ENCODE measurements around the gene EGFR.

The EGFR gene

DNA sequence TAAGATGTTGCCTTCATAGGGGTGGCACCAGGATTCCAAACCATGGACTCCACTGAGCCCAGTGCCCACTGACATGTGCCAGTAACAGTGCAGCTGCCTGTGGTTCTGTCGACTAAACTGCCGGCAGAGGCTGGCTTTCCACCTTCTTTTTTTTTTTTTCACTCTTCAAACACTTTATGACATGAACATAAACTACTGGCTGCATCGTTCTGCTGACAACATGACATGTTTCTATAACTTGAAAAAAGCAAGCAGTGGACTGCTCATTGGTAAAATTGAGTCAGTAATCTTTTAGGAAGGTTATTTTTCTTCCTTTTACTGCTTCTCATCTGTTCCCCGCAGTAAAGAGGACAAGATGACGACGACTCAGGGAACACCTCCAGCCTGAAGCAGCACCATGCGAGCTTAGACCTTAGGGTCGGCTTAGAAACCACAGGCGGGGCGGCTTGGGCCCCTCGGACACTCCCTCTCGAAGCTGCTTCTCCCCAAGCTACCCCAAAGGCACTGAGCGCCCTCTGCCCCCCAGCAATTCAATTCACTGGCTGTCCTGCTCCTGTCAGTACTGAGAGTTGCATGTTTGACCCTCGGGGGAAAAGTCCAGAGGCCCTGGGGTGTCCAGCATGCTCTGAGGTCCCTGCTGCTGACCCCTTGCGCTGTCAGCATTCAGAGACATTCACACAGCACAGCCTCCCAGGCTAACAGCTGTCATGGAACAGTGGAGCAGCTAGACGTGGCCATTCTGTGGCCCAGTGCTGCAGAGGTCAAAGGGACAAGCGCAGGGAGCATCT, 112.5 kb downstream of the EGFR start:
- no peak for DNase-seq
- no peak for ATAC-seq (replicated peaks)
- H3K36me3 Mint-ChIP-seq (ENCODE audit: insufficient read depth): peaks cover 3% of the 10 kb centered on the region
- peaks cover 0 to 10% of the 10 kb centered on the region in 2 donors for H3K4me1 Mint-ChIP-seq (ENCODE audit: low read depth in 2 of 2)
- H3K27ac Mint-ChIP-seq: no peak overlapping the region
- peaks cover 18 to 43% of the 10 kb centered on the region in 2 donors for H3K27me3 Mint-ChIP-seq
- no peaks in the 10 kb centered on the region for H3K9me3 Mint-ChIP-seq
- no peak overlapping the region for H3K4me3 Mint-ChIP-seq

DNA sequence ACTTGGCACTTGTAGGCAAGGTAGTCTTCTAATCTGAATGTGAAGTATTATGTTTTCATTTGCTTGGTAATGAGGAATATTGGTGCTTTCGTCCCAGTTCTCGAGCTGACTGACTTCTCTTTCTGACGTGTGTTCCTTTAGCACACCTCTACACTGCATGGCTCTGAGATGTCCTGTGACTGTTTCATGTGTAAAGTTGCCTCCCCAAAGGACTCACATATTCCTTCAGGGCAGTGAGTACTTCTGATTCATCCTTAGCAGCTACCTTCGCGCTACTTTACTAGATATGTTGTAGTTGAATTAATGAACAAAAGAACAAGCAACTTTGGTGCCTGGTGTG, 113.7 kb downstream of the EGFR start:
- peaks cover 22 to 43% of the 10 kb centered on the region in 2 donors for H3K27me3 Mint-ChIP-seq
- H3K9me3 Mint-ChIP-seq: peaks cover 0 to 2% of the 10 kb centered on the region in 2 donors
- no peak for ATAC-seq (replicated peaks)
- DNase-seq: no peak
- peaks cover 0 to 10% of the 10 kb centered on the region in 2 donors for H3K4me1 Mint-ChIP-seq (ENCODE audit: low read depth in 2 of 2)
- H3K27ac Mint-ChIP-seq: no peak overlapping the region
- H3K4me3 Mint-ChIP-seq: no peak overlapping the region
- peaks cover 3% of the 10 kb centered on the region for H3K36me3 Mint-ChIP-seq (ENCODE audit: insufficient read depth)

DNA sequence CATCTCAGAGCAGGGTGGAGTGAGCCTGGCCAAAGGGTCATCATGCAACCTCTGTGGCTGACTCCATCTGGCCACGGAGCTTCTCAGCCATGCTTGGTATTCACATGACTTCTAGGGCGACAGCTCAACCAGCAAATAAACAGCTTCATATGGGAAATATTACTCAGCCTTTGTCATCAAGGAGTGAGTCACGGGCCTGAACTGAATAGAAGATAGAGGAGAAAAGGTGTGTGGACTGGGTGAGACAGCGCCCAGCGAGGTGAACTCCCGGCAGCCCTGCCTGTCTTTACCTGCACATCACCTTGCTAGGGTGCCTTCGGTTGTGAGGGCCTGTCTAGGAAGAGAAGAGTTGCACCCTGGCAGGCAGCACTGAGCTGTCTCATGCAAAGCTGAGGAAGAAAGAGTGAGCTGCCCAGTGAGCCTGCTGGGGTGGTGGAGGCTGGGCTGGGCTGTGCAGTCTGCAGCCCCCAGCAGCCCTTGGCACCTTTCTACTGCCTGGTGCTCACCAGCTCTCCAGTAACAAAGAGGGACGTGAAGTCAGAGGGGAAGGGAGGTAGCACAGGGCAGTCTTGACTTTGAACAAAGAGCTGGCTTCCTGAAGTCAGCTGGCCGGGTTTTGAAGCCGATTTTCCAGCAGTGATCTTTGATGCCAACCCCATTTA, 114.2 kb downstream of the EGFR start:
- Mint-ChIP-seq H3K27ac (peak overlapping the region in 1 of 2 donors; percentile 61), H3K9me3 (peaks cover 0 to 2% of the 10 kb centered on the region in 2 donors), H3K4me3 (no peak overlapping the region), H3K27me3 (peaks cover 22 to 43% of the 10 kb centered on the region in 2 donors), H3K4me1 (ENCODE audit: low read depth in 2 of 2) (peaks cover 0 to 10% of the 10 kb centered on the region in 2 donors), H3K36me3 (ENCODE audit: insufficient read depth) (peaks cover 3% of the 10 kb centered on the region)
- ATAC-seq (replicated peaks) (no peak), DNase-seq (no peak)

DNA sequence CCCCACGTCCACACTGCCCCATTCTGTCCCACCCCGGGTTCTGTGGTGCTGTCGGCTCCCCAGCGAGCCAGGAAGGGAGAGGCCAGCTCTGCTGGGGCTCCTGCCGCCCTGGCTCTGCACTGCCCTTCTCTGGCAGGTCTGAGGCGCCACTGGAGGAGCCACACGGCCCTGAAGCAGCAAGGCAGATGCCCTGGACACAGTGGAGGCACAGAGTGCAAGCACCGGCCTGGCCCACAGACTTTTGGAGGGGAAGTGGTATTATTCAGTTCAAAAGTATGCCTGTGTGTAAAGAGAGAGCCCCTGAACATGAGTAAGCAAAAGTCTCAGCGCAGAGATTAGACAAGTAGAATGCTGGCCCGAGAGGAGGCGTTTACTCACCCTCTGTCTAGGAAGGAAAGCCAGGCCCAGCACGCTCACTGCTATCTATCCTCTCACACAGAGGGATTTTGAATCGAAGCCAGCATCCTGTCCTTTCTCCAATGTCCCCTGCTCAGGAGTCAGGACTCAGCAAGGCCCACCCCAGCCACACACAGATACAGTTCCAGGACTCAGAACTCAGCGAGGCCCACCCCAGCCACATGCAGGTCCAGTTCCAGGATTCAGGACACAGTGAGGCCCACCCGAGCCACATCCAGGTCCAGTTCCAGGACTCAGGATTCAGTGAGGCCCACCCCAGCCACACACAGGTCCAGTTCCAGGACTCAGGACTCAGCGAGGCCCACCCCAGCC, 115.0 kb downstream of the EGFR start:
- H3K36me3 Mint-ChIP-seq (ENCODE audit: insufficient read depth): peaks cover 3% of the 10 kb centered on the region
- peaks cover 22 to 43% of the 10 kb centered on the region in 2 donors for H3K27me3 Mint-ChIP-seq
- no peak for ATAC-seq (replicated peaks)
- H3K27ac Mint-ChIP-seq: no peak overlapping the region
- H3K4me3 Mint-ChIP-seq: no peak overlapping the region
- DNase-seq: no peak
- H3K9me3 Mint-ChIP-seq: peaks cover 0 to 2% of the 10 kb centered on the region in 2 donors
- H3K4me1 Mint-ChIP-seq (ENCODE audit: low read depth in 2 of 2): peaks cover 0 to 10% of the 10 kb centered on the region in 2 donors

DNA sequence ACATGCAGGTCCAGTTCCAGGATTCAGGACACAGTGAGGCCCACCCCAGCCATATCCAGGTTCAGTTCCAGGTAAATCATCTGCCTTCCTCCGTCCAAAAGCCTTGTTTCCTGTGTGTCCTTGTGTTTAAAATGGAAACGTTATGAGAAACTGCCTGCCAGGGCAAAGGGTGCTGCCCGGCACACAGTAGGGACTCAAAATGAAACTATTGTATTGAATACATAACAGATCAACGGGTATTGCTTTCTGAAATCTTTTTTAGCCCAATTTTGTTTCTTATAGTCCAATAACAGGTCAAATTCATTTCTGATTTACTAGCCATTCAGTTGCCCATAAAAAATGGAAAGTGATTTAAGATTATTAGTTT, 115.5 kb downstream of the EGFR start:
- Mint-ChIP-seq H3K27me3 (peaks cover 17 to 37% of the 10 kb centered on the region in 2 donors), H3K36me3 (ENCODE audit: insufficient read depth) (no peaks in the 10 kb centered on the region), H3K4me3 (no peak overlapping the region), H3K27ac (no peak overlapping the region), H3K9me3 (peaks cover 0 to 2% of the 10 kb centered on the region in 2 donors), H3K4me1 (ENCODE audit: low read depth in 2 of 2) (peaks cover 0 to 9% of the 10 kb centered on the region in 2 donors)
- DNase-seq (no peak), ATAC-seq (replicated peaks) (no peak)

DNA sequence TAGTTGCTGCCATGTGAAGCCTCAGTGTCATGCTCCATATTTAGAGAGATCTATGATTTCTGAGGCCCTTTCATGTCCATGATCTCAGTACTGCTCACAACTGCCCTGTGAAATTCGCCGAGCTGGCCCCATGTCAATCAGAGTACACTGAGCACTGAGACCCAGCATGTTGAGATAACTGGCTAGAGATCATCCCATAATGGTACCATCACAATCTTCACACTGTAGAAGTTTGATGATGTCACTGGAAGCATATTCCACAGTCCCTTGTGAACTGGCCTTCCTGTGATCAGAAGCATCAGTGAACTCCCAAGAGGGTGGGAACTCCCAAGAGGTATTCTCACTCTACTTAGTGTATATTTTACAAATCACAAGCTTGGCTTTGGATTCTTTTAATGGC, 116.0 kb downstream of the EGFR start:
- Mint-ChIP-seq H3K4me1 (ENCODE audit: low read depth in 2 of 2) (peaks cover 0 to 9% of the 10 kb centered on the region in 2 donors), H3K9me3 (peaks cover 0 to 2% of the 10 kb centered on the region in 2 donors), H3K4me3 (no peak overlapping the region), H3K27me3 (peaks cover 15 to 33% of the 10 kb centered on the region in 2 donors), H3K36me3 (ENCODE audit: insufficient read depth) (no peaks in the 10 kb centered on the region), H3K27ac (no peak overlapping the region)
- no peak for DNase-seq
- no peak for ATAC-seq (replicated peaks)

DNA sequence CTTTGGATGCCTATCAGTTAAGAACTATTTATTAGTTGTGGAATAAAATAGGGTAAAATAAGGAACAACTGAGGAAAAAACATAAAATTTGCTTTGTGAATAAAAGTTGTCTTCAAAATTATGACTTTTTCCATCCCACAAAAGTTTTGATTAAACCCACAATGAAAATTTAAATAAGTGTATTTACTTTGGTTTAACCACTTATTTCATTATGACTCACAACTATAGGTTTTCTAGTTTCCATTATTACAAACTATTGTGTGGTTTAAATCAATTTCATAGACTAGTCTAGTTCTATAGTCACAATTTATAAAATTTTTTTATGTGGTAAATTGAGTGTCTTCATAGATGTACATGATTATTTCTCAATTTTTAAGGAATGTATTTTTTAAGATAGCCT, 116.6 kb downstream of the EGFR start:
- H3K27me3 Mint-ChIP-seq: peaks cover 15 to 33% of the 10 kb centered on the region in 2 donors
- H3K9me3 Mint-ChIP-seq: peaks cover 0 to 2% of the 10 kb centered on the region in 2 donors
- DNase-seq (no peak), ATAC-seq (replicated peaks) (no peak)
- H3K4me3 Mint-ChIP-seq: no peak overlapping the region
- H3K36me3 Mint-ChIP-seq (ENCODE audit: insufficient read depth): no peaks in the 10 kb centered on the region
- no peak overlapping the region for H3K27ac Mint-ChIP-seq
- peaks cover 0 to 9% of the 10 kb centered on the region in 2 donors for H3K4me1 Mint-ChIP-seq (ENCODE audit: low read depth in 2 of 2)

DNA sequence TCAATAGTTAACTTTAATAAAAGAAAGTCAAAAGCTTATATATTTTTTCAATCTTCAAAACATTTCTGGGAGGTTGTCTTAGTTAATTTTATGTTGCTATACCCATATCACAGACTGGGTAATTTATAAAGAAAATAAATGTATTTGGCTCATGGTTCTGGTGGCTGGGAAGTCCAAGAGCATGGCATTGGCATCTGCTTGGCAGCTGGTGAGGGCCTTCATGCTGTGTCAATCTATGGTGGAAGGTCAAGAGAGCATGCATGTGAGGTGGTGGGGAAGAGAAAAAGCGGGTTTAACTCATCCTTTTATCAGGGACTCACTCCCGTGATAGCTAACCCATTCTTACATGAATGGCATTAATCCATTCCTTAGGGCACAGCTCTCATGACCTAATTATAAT, 119.8 kb downstream of the EGFR start:
- Mint-ChIP-seq H3K4me3 (no peak overlapping the region), H3K27me3 (peaks cover 14 to 17% of the 10 kb centered on the region in 2 donors), H3K4me1 (ENCODE audit: low read depth in 2 of 2) (peaks cover 0 to 2% of the 10 kb centered on the region in 2 donors), H3K36me3 (ENCODE audit: insufficient read depth) (no peaks in the 10 kb centered on the region), H3K9me3 (peaks cover 0 to 2% of the 10 kb centered on the region in 2 donors), H3K27ac (no peak overlapping the region)
- DNase-seq (no peak), ATAC-seq (replicated peaks) (no peak)

DNA sequence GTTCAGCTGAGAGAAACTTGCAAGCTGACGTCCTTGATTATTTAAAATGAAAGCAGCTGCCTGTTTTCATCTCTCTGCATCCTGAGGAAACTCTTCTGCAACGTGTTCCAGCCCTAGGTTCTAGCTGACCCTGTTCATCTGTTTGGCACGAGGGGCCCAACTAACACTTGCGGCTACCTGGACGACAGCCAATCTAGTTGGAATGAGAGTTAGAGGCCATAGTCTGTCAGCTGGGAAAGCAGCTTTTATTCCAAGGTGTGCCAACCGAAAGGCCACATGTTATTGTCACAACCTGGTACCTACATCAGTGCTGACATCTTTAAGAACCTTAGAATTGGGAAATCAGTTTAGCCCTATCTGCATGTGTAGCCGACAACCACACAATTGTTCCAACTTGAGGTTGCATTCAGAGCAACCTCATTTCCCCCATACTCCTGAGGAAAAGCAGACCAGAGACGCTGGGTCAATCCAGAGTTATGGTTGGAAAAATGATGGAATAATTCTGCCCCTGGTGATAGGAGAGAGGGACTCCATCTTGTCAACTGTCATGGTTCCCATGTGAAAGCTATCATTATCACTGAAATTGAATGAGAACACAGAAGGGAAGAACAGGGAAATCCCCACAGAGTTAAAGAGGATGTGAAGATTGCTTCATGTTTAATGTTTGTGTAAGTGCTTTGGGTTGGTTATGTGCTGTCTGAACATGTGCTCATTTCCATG, 121.6 kb downstream of the EGFR start:
- Mint-ChIP-seq H3K27ac (no peak overlapping the region), H3K36me3 (ENCODE audit: insufficient read depth) (no peaks in the 10 kb centered on the region), H3K27me3 (peaks cover 26 to 27% of the 10 kb centered on the region in 2 donors), H3K9me3 (peaks cover 0 to 2% of the 10 kb centered on the region in 2 donors), H3K4me3 (no peak overlapping the region), H3K4me1 (ENCODE audit: low read depth in 2 of 2) (peaks cover 0 to 3% of the 10 kb centered on the region in 2 donors)
- DNase-seq (no peak), ATAC-seq (replicated peaks) (no peak)

DNA sequence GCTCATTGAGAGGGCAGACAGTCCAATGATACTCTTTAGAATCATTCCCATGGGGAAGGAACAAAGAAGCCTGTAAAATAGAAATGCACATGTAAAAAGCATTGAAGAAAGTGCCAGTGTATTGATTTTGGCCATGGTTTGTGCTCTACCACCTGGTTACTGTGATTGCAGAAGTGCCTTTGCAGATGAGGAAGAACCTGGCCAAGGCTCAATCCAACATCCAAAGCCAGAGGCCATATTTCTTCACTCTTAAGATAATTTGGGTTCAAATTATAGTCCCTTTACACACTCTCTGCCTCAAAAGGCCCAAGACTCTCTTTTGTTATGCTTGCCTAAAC, 122.1 kb downstream of the EGFR start:
- ATAC-seq (replicated peaks) (no peak), DNase-seq (no peak)
- no peak overlapping the region for H3K27ac Mint-ChIP-seq
- H3K4me1 Mint-ChIP-seq (ENCODE audit: low read depth in 2 of 2): peaks cover 0 to 3% of the 10 kb centered on the region in 2 donors
- peaks cover 0 to 2% of the 10 kb centered on the region in 2 donors for H3K9me3 Mint-ChIP-seq
- H3K27me3 Mint-ChIP-seq: peaks cover 26 to 32% of the 10 kb centered on the region in 2 donors
- no peak overlapping the region for H3K4me3 Mint-ChIP-seq
- no peaks in the 10 kb centered on the region for H3K36me3 Mint-ChIP-seq (ENCODE audit: insufficient read depth)

DNA sequence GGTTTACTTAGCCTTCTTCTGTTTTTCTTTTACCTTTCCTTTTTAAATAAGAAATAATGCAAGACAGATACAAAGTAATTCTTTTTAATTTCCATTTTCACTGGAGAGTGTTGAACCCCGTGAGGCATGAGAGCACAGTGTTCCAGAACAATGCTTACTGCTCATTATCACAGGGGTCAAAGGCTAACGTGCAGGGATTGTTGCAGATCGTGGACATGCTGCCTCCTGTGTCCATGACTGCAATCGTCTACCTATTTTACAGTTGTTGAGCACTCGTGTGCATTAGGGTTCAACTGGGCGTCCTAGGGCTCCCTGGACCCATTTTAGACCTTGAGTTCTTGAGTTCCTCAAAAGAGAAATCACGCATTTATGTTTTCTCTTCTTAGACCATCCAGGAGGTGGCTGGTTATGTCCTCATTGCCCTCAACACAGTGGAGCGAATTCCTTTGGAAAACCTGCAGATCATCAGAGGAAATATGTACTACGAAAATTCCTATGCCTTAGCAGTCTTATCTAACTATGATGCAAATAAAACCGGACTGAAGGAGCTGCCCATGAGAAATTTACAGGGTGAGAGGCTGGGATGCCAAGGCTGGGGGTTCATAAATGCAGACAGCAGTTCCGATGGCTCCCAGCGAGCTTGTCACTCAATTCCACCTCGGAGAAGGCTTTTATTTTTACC, 124.2 kb downstream of the EGFR start:
- Mint-ChIP-seq H3K9me3 (peaks cover 3 to 6% of the 10 kb centered on the region in 2 donors), H3K27ac (no peak overlapping the region), H3K4me1 (ENCODE audit: low read depth in 2 of 2) (peaks cover 0 to 3% of the 10 kb centered on the region in 2 donors), H3K4me3 (no peak overlapping the region), H3K36me3 (ENCODE audit: insufficient read depth) (no peaks in the 10 kb centered on the region), H3K27me3 (peaks cover 23 to 53% of the 10 kb centered on the region in 2 donors)
- DNase-seq (no peak), ATAC-seq (replicated peaks) (no peak)

DNA sequence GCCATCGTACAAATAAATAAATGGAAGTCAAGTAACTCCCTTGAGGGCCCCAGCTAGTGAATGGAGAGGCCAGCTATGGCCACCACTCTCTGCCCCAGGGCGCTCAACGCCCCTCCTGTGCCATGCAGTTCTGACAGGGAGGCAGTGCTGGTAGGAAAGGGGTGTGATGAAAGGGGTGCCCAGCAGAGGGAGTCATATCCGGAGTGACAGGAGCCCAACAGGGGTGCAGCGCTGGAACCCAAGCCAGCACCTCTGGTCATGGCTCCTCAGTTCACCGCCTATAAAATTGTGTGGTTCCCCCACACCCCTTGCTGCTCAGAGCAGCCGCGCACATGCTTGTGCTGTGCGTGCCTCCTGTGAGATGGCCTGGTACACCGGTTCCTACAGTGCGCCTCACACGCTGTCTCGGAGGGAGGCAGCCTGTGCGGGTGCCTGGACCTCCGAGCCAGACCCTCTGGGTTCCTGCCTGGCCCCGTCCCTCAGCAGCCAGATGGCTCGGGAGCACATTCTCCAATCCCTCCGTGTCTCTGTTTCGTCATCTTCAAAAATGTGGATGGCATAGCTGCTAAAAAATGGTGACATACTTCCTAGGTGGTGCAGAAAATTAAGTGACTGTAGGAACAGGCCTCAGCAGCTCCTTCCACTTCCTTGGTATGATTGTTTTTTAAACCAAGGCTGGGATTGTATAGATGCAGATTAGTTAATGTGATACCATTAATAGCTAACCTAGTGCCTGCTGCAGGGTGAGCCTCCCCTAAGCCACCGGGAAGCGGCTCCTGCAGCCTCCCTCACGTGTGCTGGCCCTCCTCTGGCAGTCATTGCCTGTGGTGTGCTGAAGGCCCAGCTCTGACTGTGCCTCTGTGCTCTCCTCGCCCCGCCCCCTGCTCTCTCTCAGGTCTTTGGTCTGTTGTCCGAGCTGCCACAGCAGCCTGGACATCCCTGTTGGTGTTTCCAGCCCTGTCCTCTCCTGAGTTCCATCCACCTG, 125.8 kb downstream of the EGFR start:
- Mint-ChIP-seq H3K4me3 (no peak overlapping the region), H3K27me3 (peaks cover 27 to 56% of the 10 kb centered on the region in 2 donors), H3K27ac (peak overlapping the region in 1 of 2 donors; percentile 20), H3K36me3 (ENCODE audit: insufficient read depth) (no peaks in the 10 kb centered on the region), H3K4me1 (ENCODE audit: low read depth in 2 of 2) (peaks cover 0 to 3% of the 10 kb centered on the region in 2 donors), H3K9me3 (peaks cover 3 to 6% of the 10 kb centered on the region in 2 donors)
- ATAC-seq (replicated peaks) (no peak), DNase-seq (no peak)
